Kidney tubule cell (primary cell): Measurements from ENCODE around the gene PPL.
"Not testable (repeated sequence)": the region's sequence is repeated elsewhere in the genome, so short reads cannot be mapped to it uniquely, and the experiment has no call there.

ENCODE experiments used
- DNase-seq: peaks from one replicate; pipeline ENCODE4 v3.0.0-alpha.2; 2018; ENCODE audit warnings: low spot score

The PPL gene

DNA sequence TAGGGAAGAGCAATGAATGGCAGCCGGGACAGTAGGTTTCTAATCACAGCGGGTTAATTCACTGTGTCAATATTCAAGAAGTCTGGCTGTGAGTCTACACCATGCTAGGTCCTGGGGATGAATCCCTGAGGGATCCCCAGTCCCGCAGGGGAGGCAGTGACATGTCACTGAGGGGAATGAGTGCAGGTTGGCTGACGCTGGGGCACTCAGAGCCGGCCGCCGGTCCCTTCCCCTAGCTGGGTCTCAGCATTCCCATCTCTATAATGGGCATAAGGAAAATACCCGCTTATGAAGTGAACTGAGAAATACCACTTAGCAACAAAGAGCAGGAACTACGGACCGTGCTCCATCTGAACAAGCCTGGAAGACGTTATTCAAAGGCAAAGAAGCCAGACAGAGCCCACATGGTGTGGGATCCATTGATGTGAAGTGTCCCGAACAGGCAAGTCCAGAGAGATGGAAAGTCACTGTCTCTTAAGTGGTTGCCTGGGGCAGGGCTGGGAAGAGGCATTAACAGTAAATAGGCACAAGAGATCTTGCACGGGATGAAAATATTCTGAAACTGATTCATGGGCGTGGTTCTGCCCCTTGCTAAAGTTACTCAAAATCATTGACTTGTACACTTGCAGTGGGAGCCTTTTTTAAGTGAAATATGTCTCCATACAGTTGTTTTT, 31.9 kb downstream of the PPL start:
- no peak for DNase-seq

DNA sequence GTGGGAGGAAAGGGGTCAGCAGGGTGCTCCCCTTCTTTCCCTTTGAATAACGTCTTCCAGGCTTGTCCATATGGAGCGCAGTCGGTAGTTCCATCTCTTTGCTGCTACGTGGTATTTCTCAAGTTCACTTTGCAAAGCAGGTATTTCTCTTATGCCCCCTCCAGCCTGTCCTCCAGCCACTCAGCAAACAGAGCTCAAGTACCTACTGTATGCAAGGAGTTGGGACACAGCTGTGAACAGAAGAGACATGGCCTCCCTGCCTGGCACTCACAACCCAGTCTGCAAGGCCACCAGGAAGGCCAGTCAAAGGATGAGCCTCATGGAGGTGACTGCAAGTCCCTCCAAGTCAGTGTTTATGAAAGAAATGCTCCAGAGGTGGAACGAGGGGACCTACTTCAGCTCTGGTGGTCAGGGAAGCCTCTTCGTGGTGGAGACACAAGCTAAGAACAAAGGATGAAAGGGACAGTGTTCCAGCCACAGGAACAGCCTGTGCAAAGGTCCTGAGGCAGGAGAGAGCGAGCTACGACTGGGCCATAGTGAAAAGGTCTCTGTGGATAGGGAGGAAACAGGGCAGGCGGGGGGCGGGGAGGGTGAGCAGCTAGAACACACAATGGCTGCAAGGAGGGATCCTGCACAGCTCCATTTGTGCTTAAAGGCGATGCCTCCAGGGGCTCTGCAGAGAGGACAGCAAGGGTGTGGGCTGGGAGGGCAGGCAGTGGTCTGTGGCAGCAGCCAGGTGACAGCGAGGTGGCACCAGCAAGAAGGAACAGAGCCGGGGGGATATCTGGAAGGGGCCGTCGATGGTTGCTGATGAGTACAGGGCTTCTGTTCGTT, 32.6 kb downstream of the PPL start:
- no peak for DNase-seq

DNA sequence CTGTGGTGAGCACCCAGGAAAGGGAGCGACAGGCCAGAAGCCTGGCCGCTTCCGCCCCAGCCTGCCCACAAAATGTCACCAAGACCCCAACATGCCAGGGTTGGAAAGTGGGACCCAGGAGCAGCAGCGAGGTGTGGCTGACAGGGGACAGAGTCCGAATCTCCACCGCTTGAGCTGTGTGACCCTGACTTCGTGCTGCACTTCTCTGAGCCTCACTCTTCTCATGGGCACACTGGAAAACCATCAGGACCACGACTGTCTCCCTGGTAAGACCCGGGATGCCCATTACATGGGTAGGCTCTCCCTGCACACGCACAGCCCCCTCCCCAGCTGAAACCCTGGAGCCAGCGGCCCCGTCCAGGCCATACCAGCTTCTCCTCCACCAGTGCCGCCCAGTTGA, 34.9 kb downstream of the PPL start:
- no peak for DNase-seq

DNA sequence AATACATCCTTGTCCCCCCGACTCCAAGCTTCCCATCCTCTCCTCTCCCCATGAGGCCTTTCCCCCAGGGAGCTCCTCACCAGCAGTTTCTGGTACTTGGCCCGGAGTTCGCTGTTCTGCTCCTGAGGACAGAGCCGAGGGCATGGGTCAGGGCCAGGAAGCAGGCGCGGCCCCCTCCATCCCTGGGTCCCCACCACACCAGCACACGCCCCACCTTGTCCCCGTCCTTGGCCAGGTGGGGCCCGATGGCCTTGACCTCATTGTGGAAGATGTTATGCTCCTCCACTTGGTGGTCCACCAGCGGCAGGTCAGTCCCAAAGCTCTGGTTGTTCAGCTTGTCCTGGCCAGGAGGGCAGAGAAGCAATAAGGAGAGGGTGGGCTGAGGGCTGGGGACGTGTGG, 36.2 kb downstream of the PPL start:
- DNase-seq = no peak

DNA sequence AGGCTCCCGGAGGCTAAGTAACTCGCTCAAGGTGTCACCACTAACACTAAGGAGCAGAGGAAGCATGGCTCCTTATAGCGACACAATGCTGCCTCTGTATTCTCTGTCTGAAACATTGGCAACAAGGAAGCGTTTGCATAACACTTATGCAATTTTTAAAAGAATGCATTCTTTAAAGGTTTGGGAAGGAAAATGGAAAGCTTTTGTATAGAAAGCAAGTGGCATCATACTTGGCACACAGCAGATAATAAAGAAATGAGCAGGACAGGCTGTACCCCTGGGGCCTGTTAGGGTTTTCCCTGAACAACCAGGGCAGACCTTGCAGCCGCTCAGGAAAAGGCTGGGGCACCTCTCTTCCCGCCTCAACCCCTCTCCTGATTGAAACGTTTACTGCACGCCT, 36.9 kb downstream of the PPL start:
- no peak for DNase-seq

DNA sequence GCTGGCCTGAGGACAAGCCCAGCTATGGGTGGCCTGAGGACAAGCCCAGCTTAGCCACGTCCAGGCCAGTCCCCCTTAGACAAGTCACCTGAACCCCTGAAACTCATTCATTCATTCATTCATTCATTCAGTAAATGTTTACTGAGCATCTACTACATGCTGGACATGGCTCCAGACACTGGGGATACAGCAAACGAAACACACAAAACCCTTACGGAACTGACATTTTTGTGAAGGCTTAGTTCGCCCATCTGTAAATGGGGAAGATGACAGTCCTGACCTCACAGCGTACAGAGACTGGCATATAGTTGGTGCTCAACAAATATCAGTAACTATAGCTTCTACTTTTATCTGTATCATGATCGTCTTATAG, 37.5 kb downstream of the PPL start:
- no peak for DNase-seq

DNA sequence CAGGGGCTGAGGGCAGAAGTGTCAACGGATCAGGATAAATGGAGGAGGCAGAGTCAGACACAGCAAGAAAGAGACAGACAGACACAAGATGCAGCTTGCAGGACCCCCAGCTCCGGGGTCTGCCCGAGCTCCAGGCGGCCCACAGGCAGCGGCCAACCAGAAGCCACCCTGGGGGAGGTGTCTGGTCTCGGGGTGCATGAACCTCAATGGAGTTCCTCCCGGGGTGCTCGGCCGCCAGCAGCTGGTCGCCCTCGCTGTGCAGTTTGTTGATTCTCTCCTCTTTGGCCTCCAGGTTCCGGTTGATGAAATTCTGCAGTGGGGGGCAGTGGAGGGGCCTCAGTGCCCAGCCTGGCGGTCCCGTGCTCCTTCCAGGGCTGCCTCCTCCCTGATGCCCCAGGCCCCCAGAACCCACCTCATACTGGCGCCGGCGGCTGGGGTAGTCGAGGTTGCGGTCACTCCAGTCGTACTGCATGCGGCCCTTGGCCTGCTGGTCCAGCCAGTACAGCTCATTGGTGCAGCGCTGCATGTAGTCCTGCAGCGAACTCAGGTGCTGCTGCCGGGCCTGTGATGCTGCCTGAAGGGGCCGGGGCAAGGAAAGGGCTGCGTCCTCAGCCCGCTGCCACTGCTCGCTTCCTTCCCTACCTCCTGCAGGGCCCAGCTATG, 38.0 kb downstream of the PPL start:
- DNase-seq = no peak

DNA sequence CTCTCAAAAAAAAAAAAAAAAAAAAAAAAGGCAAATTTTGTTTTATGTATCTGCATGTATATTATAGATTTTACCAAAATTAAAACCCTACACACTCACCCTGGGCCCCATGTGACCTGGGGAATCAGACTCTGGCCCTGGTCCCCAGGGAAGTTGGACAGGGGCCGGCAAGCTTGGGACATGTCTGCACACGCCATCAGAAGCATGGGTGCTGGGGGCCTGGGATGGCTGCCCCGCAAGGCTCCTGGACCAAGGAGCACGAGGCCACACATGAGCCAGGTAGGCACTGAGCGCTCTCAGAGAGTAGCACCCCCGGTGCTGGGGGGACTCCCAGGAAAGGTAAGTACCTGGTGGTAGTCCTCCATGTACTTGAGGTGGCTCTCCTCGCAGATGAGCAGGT, 39.6 kb downstream of the PPL start:
- DNase-seq = no peak

DNA sequence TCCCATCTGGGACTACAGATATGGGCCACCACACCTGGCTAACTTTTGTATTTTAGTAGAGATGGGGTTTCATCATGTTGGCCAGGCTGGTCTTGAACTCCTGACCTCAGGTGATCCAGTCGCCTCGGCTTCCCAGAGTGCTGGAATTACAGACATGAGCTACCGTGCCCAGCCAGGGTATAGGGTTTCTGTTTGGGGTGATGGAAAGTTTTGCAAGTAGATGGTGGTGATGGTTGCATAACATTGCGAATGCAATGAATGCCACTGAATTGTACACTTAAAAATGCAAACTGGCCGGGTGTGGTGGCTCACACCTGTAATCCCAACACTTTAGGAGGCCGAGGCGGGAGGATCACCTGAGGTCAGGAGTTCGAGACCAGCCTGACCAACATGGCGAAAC, 40.2 kb downstream of the PPL start:
- DNase-seq = not testable (repeated sequence)

DNA sequence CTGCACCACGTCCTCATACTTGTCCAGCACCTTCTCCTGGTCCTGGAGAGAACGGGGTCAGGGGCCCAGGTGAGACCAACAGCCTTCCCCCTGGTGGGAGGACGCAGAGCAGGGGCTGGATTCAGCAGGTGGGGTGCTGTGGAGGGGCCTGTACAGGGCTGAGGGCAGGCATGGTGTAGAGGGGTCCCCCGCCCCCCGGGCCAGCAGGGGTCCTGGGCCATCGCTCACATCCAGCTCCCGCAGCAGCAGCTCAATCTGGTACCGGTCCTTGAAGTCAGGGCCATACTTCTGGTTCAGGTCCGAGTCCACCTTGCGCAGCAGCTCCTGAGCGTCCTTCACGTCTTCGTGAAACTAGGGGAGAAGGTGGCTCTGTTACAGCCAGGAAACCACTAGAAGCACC, 41.6 kb downstream of the PPL start:
- no peak for DNase-seq

DNA sequence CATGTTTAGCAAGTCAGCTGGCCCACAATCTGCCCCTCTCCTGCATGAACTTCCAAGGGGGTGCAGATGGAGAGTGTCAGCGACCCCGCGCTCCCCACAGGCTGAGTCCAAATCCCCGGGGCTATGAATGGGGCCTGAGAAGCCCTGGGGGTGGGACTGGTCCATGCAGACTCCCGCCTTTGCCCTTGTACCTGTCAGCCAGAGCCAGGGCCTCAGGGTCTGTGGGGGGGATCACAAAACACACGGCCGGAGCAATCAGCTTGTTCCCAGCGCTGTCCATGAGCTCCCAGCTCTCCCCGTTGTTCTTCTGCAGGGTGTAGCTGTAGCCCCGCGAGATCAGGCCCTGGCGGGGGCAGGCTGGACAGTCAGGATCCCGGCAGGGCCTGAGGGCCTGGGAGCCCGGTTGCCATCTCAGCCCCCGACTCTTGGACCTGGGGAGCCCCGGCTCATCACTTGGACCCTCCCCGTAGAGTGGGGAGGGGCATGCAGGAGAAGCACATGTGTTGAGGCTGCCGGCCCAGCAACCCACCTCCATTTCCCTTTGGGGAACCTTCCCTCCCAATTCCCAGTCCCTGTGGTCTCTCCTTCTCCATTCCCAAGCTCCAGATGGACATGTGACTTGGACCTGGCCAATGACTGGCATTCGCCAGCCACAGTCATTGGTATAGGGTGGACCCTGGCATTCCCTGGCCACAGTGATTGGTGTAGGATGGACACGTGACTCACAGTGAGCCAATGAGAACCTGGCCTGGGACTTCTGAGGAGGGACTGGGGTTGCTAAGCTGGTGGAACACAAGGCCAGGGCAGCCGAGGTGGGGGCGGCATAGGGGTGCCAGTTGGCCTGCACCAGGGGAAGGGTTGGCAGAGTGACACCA, 42.4 kb downstream of the PPL start:
- DNase-seq = no peak

DNA sequence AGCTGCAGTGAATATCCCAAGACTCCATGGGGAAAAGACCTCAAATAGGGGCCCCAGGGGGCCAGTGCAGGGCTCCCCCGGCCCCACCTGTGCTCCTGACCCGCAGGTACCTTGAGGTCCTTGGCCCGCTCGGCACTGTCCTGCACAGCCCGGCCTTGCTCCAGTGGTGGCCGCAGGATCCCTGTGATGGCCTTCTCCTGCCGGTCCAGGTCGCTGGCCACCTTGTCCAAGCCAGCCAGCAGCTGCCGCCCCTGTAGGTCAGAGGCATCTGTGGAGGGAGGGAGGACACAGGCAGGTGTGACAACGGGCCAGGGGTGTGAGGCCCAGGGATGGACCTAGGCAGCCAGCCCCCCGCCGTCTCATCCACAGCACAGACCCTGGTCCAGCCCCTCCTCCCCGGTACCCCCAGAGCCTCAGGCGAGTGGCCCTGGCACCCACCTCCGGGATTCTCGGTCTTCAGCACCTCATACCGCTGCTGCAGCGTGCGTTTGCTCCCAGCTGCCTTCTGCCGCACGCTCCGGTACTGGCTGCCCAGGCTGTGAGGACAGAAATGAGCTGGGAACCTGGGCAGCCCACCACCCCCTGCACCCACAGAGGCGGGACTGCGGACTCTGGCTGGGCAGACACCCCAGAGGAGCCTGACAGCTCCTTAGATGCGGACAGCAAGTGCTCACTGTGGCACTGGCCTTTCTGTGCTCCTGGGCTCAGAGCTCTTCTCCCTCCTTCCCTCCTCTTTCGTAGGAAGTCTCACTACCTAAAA, 43.7 kb downstream of the PPL start:
- no peak for DNase-seq

DNA sequence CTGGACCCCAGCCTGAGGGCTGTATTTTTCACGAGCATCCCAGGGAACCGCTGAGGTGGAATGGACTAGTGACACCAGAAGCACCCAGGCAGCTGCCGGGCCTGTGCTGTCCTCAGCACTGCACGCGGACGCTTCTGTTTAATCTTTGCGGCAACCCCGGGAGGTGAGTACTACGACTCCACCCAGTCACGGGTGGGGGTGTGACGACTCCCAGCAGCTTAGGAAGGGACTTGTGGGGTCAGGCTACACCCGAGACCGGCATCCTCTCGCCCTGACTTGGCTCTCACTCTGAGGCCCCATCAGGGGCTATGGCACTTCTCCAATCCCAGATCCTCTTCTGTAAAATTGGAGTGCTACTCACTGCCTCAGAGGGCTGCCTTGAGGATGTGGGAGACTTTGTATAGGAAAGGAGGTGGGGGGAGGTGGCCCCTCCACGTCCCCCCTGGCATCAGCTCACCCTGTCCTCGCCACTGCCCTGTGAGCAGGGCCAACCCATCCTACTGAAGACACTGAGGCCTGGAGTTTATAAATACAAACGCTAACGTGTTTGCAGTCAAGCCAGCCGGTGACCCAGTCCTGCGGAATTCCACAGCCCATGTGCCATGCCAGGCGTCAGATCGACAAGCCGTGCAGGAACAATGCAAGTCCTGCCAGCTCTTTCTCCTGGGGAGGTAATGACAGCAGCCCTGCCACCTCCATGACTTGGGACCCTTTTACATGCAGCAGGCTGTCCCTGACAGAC, 44.4 kb downstream of the PPL start:
- DNase-seq = no peak

DNA sequence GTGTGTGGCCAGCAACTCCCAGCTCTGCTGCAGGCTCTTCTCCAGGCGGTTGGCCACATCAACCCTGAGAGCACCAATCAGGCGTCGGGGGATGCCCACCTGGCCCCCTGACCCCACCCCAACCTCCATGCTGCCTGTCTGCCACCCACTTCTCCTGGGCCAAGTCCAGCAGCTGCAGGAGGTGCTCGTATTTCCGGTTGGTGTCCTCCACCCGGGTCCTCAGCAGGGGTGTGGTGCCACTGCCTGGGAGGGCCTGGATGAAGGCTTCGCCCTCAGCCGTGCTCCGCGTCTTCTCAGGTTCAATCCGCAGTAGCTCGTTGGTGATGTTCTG, 45.1 kb downstream of the PPL start:
- DNase-seq = no peak

DNA sequence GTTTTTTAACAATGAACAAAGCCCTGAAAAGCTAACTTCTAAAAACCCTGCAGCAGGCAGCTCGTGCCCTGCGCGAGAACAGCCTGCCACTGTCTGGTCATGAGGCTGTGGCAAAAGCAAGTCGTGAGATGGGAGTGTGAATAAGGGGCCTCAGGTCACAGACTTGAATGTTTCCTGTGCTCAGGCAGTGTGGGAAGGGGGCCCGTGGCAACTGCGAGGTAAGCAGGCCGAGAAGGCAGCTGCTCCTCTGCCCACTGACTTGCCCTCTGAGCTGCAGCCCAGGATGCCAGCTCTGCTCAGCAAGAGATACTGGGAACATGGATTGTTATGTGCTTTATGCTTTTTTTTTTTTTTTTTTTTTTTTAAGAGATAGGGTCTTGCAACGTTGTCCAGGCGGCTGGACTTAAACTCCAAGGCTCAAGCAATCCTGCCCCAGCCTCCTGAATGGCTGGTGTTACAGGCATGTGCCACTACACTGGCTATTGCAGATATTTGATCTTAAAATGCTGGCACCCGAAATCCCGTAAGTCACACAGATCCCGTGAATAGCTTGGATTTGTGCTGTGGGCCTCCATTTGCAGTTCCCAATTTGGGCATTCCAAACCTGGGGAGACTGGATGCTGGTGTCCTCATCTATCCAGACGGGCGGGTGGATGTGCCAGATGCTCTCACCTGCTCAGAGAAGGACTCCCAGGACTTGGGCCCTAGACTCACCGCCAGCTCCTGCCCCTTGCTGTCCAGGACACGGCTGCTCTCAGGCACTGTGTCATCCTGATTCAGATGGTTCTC, 45.7 kb downstream of the PPL start:
- no peak for DNase-seq

DNA sequence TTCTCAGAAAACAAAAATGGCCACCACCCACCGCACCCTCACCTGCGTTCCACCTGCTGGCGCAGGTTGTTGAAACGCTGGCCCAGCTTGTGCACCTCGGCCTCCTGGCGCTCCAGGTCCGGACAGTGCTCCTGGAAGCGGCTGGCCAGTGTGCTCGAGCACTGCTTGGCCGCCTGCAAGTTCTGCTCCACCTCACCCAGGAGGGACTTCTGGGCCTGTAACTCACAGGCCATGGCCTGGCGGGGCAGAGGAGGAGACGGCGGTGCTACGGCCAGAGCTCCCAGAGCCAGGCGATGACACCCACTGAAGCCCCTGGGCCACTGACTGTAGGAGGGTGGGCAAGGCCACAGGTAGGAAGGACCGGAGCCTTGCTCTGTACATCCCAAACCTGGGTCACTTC, 46.3 kb downstream of the PPL start:
- DNase-seq = no peak

DNA sequence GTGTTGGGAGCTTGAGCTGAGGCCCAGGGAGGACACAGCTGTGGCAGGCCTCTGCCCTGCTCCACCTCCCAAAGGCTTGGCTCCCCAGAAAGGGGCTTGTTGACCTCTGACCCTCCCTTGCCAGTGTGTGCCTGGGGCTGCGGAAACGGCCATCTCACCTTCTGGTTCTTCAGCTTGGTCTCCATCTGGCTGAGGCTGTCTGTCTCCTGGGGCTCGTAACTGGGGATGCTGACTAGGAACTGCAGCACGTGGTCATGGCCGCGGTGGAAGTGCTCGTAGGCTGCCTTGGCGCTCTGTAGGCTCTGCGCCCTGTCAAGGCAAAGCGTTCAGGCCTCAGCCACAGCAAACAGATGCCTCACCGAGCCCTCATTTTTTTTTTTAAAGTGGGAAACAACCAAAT, 46.9 kb downstream of the PPL start:
- no peak for DNase-seq

DNA sequence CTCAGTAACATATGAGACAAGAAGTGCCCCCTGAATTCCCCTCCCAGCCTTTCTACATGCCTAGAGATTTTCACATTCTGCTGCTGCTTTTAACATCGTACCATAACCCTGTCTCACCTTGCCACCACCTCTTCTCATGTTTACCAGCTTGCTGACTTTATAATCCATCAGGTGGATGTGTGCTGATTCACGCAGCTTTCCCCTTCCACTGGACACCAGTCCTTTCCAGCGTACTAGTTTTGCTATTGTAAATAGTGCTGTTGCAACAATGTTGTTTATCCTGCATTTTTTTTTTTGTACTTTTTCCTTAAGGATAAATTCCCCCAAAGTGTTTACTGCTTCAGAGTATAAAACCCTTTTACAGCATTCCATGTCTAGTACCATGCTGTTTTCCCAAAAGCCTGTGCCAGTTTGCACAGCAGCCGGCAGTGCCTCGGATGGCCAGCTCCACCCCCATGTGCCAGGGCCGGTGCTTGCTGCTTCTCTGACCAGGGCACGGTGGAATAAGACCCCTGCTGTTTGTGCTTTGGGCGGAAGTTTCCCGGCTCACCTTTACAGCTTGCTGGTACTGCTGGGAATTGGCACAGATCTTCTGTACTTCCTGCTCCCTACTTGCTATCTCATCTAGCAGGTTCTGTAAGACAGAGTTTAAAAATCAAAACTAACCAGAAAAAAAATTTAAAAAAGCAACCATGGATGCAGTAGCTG, 48.4 kb downstream of the PPL start:
- DNase-seq = no peak

DNA sequence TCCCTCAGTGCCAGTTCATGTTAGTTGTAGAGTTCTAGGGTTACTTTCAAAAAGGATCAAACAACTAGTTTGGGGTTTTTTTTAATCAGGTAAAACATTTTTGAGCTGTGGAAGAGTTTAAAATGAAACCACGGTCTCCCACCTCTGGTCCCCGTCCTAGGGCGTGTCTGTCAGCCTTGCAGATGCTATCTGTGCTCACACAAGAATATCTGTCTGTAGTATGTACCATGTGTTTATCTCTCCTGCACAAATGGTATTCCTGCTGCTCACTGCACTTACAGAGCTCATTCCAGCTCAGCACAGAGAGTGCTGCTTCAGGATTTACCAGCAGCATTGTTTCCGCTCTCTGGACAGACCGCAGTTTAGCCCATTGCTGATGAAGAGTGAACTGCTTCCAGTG, 50.8 kb downstream of the PPL start:
- DNase-seq = no peak
